GM19452 (cell line): ENCODE data around the gene F8.

ENCODE experiments used
- ATAC-seq: cut with Tn5 transposase; IDR thresholded peaks from one replicate; pipeline ENCODE4 v1.9.1; 2021; ENCODE audit not compliant: unreplicated experiment

Gene F8

GRCh38 chrX:154791939-154792338 lies 230.6 kb downstream of the F8 start:
- no peak for ATAC-seq

GRCh38 chrX:154791467-154791866 lies 231.1 kb downstream of the F8 start:
- no peak for ATAC-seq
